Measurements from ENCODE around the gene CDON.

DNA sequence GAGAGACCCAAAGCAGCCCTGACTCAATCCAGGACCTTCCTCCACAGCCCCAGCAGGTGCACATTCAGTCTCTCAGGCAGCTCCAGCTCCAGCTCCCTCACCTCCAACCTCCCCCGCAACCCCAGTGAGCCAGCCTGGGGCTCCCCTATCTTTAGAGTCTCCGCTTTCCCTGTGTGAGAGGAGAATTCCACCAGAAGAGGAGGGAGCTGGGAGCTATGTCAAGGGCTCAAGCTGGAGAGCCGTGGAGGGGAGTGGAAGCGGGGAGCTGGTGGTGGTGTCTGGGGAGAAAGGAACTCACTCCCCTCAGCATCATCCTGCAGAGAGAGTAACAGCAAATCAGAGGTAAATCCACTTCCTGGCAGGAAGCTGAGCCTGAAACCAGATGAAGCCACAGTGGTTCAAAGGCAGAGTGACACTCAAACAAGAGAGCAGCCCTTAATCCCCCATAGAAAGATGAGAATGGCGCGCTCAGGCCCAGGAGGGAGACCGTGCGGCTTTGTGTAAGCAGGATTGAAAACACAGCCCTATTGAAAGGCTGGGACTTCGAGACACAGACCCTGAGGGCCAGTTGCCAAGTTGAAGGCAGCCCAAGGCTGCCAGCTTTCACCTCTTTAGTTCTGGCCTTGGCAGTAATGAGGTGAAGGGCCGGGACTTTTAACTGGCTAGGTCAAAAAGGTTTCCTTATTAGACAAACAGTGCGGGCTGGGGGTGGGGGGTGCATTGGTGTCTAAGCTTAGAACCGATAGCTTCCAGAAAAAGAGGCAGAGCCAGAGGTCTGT lies 21.4 kb upstream of the CDON start:
- no peak for TF ChIP-seq POLR2AphosphoS5 (IDR thresholded peaks at IDR 0.05; ENCODE audit: low read depth, low read length)
- no peak for TF ChIP-seq RFX5 (IDR thresholded peaks at IDR 0.05; ENCODE audit: low read length)
- no peak for TF ChIP-seq TCF12 (IDR thresholded peaks at IDR 0.05)
- TF ChIP-seq MEF2A (IDR thresholded peaks at IDR 0.05; ENCODE audit: borderline replicate concordance, low read depth): no peak
- TF ChIP-seq EP300 (IDR thresholded peaks at IDR 0.05; ENCODE audit: borderline replicate concordance in 1 of 2, low read depth in 1 of 2, low read length in 1 of 2): no peak
- TF ChIP-seq ELF1 (IDR thresholded peaks at IDR 0.05): no peak
- TF ChIP-seq, protein P1, sequence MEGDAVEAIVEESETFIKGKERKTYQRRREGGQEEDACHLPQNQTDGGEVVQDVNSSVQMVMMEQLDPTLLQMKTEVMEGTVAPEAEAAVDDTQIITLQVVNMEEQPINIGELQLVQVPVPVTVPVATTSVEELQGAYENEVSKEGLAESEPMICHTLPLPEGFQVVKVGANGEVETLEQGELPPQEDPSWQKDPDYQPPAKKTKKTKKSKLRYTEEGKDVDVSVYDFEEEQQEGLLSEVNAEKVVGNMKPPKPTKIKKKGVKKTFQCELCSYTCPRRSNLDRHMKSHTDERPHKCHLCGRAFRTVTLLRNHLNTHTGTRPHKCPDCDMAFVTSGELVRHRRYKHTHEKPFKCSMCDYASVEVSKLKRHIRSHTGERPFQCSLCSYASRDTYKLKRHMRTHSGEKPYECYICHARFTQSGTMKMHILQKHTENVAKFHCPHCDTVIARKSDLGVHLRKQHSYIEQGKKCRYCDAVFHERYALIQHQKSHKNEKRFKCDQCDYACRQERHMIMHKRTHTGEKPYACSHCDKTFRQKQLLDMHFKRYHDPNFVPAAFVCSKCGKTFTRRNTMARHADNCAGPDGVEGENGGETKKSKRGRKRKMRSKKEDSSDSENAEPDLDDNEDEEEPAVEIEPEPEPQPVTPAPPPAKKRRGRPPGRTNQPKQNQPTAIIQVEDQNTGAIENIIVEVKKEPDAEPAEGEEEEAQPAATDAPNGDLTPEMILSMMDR (IDR thresholded peaks at IDR 0.05): no peak
- TF ChIP-seq REST (IDR thresholded peaks at IDR 0.05; ENCODE audit: low read depth, low read length): no peak
